Duodenal mucosa (tissue), 2 donors: ENCODE results near the gene FGF18.
"Not testable (repeated sequence)": the region's sequence is repeated elsewhere in the genome, so short reads cannot be mapped to it uniquely, and the experiment has no call there.

Source experiments
- H3K27ac ChIP-seq: one replicate; pipeline ENCODE4 v1.7.0; 2013; ENCODE audit warnings: low read depth, low read length
- H3K27me3 ChIP-seq, 2 donors: one replicate each; pipeline ENCODE4 v1.7.0; 2013; ENCODE audit warnings: low read length in 2 of 2, control low read depth in 1 of 2; ENCODE audit not compliant: insufficient read depth in 2 of 2, control insufficient read depth in 1 of 2
- H3K36me3 ChIP-seq, 2 donors: one replicate each; pipeline ENCODE4 v1.7.0; 2013; ENCODE audit warnings: low read length in 2 of 2, control low read depth in 1 of 2; ENCODE audit not compliant: insufficient read depth in 2 of 2, control insufficient read depth in 1 of 2
- H3K4me1 ChIP-seq, 2 donors: one replicate each; pipeline ENCODE4 v1.7.0; 2013; ENCODE audit warnings: low read length in 2 of 2, control low read depth in 1 of 2; ENCODE audit not compliant: insufficient read depth in 2 of 2, control insufficient read depth in 1 of 2
- H3K4me3 ChIP-seq, 2 donors: one replicate each; pipeline ENCODE4 v1.7.0; 2013; ENCODE audit warnings: low read length in 2 of 2, low read depth in 1 of 2
- H3K9ac ChIP-seq, 2 donors: one replicate each; pipeline ENCODE4 v1.7.0; 2013; ENCODE audit warnings: low read length in 2 of 2, low read depth in 1 of 2
- H3K9me3 ChIP-seq, 2 donors: one replicate each; pipeline ENCODE4 v1.7.0; 2013; ENCODE audit warnings: low read length in 2 of 2, control low read depth in 1 of 2; ENCODE audit not compliant: control insufficient read depth in 1 of 2

FGF18 gene

DNA sequence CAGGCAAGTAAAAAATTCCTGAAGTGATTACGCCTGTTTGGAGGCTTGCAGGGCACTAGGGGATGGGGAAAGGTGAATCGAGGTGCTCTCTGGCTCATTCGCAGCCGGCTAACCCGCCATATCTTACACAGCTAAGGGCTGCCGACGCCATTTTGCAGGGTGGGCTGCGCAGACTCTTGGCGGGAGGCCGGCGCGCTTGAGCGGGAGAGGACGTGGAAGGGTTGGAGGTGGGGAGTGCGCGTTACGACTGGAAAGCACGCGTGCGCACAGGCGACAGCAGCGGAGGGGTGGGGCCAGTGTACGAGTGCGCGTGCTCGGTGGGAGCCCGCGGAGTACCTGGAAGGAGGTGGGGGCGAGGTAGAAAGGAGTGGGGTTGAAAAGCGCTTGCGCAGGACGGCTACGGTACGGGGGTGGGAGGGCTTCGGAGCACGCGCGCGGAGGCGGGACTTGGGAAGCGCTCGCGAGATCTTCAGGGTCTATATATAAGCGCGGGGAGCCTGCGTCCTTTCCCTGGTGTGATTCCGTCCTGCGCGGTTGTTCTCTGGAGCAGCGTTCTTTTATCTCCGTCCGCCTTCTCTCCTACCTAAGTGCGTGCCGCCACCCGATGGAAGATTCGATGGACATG lies 32.0 kb upstream of the FGF18 start, which contains the start of gene NPM1:
Gene NPM1 (plus strand): TSS at position 505 of the 625 bp plus-strand sequence. CDS start 100 bp downstream, at position 605.
- Histone ChIP-seq H3K4me1 (peaks cover 26 to 30% of the 10 kb centered on the region in 2 donors), H3K4me3 (peak within 1 kb of the TSS; percentile 98), H3K9ac (peak within 1 kb of the TSS; percentile 87 to 98), H3K36me3 (peaks cover 0 to 21% of the 10 kb centered on the region in 2 donors), H3K27ac (peak within 1 kb of the TSS; percentile 80), H3K9me3 (no peaks in the 10 kb centered on the region), H3K27me3 (no peaks in the 10 kb centered on the region)

DNA sequence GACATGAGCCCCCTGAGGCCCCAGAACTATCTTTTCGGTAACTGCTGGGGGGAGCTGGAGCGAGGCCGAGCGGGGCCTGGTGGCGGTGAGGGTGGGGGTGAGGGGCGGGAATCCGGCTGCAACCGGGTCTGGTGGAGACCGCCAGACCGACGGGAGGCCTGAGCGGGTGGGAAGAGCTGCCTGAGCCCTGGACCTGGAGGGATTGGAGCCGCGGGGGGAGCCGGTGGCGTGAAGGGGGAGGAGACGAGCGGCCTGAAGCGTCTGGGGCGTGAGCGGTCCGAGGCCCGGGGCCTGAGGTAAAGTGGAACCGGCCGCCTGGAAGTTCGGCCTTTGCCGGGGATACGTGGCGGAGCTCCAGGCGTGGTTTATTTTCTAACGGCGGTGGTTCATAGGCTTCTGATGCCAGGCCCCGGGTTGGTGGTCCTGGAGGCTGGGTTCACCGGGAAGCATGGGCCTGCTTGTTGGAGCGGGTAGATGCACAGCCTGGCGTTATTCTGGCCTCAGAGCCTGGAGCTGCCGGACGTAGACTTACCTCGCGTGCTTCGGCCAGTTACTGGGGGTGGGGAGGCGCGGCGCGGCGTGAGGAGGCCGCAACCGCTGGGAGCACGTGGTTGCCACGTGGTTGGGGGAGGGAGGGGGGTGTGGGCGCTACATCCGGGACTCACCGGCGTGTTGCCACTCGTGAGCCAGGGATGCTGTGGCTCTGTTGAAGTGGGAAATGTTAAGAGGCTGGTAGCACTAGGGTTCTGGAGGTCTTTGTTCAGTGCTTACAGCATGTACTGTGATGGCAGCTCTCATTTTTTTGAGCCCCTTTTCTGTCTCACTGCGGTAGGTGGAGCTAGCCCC lies 31.3 kb upstream of the FGF18 start:
- H3K36me3 ChIP-seq = peaks cover 6 to 29% of the 10 kb centered on the region in 2 donors
- peak overlapping the region; percentile 77 to 98 for H3K4me3 ChIP-seq
- H3K27ac ChIP-seq = peak overlapping the region; percentile 80
- no peaks in the 10 kb centered on the region for H3K9me3 ChIP-seq
- peaks cover 26 to 30% of the 10 kb centered on the region in 2 donors for H3K4me1 ChIP-seq
- H3K27me3 ChIP-seq = no peaks in the 10 kb centered on the region
- H3K9ac ChIP-seq = peak overlapping the region; percentile 76 to 87

DNA sequence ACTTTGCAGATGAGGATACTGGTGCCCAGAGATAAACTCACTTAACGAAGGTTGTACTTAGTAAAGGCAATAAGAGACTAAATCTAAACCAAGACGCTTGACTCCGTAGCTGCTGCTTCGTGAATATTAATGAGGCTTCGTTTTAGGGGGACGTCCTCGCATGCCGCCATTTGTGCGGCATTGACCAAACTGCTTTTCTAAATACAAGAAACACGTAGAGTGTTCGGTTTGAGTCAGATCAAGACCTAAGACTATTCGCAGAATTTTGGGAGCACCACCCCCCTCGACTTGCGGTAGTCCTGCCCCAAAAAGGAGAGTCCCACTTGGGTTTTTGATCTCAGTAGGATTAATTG lies 30.7 kb upstream of the FGF18 start:
- H3K27me3 ChIP-seq = no peaks in the 10 kb centered on the region
- H3K9me3 ChIP-seq = no peaks in the 10 kb centered on the region
- H3K4me1 ChIP-seq = peaks cover 26 to 30% of the 10 kb centered on the region in 2 donors
- H3K4me3 ChIP-seq = peak overlapping the region; percentile 77 to 98
- H3K9ac ChIP-seq = peak overlapping the region; percentile 55 to 87
- H3K36me3 ChIP-seq = peaks cover 6 to 35% of the 10 kb centered on the region in 2 donors
- H3K27ac ChIP-seq = no peak overlapping the region

DNA sequence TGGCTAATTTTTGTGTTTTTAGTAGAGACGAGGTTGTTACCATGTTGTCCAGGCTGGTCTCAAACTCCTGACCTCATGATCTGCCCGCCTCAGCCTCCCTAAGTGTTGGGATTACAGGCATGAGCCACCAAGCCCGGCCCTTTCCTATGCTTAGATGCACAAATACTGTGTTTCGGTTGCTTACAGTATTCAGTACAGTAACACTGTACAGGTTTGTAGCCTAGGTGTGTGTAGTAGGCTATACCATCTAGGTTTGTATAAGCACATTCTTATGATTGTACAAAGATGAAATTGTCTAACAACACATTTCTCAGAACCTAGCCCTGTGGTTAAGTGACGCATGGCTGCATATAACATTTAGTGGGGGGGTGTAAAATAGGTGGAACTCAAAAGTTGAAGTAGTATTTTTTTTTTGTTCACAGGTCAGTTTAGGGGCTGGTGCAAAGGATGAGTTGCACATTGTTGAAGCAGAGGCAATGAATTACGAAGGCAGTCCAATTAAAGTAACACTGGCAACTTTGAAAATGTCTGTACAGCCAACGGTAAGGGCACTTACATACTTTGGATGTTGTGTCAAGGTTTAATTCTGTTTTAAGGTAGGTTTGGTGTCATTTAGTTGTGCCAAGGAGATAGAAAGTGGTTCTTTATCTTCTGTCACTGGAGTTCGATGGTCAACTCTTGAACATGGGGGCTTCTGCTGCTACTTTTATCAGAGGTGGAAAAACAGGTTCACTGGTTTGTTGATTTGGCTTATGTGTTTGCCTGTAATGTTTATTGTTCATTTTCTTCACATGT lies 28.4 kb upstream of the FGF18 start:
- H3K36me3 ChIP-seq = peaks cover 15 to 56% of the 10 kb centered on the region in 2 donors
- H3K4me1 ChIP-seq = peaks cover 26 to 30% of the 10 kb centered on the region in 2 donors
- peak overlapping the region in 1 of 2 donors; percentile 30 for H3K4me3 ChIP-seq
- no peaks in the 10 kb centered on the region for H3K27me3 ChIP-seq
- H3K9ac ChIP-seq = peak overlapping the region in 1 of 2 donors; percentile 25
- H3K27ac ChIP-seq = no peak overlapping the region
- no peaks in the 10 kb centered on the region for H3K9me3 ChIP-seq

DNA sequence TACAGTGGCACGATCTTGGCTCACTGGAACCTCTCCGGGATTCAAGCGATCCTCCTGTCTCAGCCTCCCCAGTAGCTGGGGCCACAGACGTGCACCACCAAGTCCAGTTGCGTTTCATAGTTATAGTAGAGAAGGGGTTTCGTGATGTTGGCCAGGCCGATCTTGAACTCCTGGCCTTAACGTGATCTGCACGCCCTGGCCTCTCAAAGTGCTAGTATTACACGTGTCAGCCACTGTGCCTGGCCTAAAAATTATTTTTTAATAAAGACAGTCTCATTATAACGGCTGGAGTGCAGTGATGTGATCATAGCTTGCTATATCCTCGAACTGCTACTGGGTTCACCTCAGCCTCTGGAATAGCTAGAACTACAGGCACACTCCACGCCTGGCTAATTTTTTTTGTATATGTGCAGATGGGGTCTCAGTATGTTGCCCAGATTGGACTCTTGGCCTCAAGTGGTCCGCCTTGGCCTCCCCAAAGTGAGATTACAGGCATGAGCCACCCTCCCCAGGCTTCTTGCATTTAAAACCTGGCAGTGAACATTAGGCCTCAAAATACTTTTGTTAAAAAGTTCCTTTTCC lies 27.4 kb upstream of the FGF18 start:
- no peak overlapping the region for H3K4me3 ChIP-seq
- no peaks in the 10 kb centered on the region for H3K9me3 ChIP-seq
- H3K27me3 ChIP-seq = no peaks in the 10 kb centered on the region
- no peak overlapping the region for H3K27ac ChIP-seq
- H3K36me3 ChIP-seq = peaks cover 15 to 66% of the 10 kb centered on the region in 2 donors
- peaks cover 25 to 26% of the 10 kb centered on the region in 2 donors for H3K4me1 ChIP-seq
- H3K9ac ChIP-seq = no peak overlapping the region

DNA sequence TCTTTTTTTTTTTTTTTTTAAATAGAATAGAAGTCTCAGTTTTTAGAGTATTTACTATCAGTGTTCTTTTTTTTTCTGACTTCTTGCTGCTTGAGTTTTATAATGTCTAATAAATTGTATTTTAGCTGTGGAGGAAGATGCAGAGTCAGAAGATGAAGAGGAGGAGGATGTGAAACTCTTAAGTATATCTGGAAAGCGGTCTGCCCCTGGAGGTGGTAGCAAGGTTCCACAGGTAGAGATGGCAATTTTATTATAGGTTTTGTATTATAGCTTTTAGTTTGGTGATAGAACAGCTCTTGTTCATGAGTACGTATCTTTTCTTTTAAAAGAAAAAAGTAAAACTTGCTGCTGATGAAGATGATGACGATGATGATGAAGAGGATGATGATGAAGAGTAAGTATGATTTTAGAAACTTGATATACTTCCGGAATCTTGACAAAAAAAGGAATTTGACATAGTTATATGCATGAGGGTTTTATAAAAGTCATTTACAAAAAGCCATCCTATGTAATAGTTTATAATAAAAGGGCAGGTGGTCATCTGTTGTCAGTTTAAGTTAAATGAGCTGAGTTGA lies 26.8 kb upstream of the FGF18 start:
- H3K27ac ChIP-seq = no peak overlapping the region
- H3K36me3 ChIP-seq = peaks cover 15 to 69% of the 10 kb centered on the region in 2 donors
- H3K27me3 ChIP-seq = no peaks in the 10 kb centered on the region
- H3K4me1 ChIP-seq = peaks cover 25 to 26% of the 10 kb centered on the region in 2 donors
- no peak overlapping the region for H3K4me3 ChIP-seq
- H3K9ac ChIP-seq = no peak overlapping the region
- H3K9me3 ChIP-seq = no peaks in the 10 kb centered on the region

DNA sequence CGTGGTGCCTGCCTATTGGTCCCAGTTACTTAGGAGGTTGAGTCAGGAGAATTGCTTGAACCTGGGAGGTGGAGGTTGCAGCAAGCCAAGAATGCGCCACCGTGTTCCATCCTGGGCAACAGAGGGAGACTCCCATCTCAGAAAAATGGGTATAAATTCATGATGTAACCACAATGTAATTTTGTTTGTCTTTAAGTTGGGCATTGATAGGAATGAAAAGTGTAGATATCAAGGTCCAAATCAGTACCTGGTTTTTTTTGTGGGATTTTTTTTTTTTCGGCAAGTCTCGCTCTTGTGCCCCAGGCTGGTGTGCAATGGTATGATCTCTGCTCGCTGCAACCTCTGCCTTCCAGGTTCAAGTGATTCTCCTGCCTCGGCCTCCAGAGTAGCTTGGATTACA lies 24.4 kb upstream of the FGF18 start:
- Histone ChIP-seq H3K9ac (no peak overlapping the region), H3K36me3 (peaks cover 17 to 90% of the 10 kb centered on the region in 2 donors), H3K4me1 (peaks cover 9 to 13% of the 10 kb centered on the region in 2 donors), H3K27me3 (no peaks in the 10 kb centered on the region), H3K4me3 (no peak overlapping the region), H3K9me3 (no peaks in the 10 kb centered on the region), H3K27ac (no peak overlapping the region)

DNA sequence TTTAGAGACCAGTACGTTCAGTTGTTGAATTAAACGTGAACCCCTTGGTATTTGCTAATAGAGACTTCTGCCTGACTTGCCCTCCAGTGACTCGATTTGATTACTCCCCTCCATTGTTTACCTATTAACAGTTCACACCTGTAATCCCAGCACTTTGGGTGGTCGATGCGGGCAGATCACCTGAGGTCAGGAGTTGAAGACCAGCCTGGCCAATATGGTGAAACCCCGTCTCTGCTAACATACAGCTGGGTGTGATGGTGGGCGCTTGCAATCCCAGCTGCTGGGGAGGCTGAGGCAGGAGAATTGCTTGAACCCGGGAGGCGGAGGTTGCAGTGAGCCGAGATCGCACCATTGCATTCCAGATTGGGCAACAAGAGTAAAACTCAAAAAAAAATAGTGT lies 22.9 kb upstream of the FGF18 start:
- not testable (repeated sequence) for H3K9ac ChIP-seq, H3K4me1 ChIP-seq, H3K27ac ChIP-seq, H3K27me3 ChIP-seq, H3K4me3 ChIP-seq, H3K9me3 ChIP-seq
- peaks cover 32 to 93% of the 10 kb centered on the region in 2 donors for H3K36me3 ChIP-seq

DNA sequence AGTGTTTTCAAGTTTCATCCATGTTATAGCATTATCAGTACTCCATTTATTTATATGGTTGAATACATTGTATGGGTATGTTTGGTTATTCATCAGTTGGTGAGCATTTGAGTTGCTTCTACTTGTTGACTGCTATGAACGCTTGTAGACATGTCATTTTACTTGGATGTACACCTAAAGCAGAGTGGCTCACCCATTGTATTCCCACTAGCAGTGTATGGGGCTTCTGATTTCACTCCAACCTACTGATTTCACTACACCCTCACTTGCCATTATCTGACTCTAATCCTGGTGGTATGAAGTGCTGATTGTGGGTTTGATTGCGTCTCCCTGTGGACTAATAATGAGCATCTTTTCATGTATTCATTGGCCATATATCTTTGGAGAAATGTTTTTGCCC lies 22.3 kb upstream of the FGF18 start:
- peaks cover 34 to 90% of the 10 kb centered on the region in 2 donors for H3K36me3 ChIP-seq
- no peaks in the 10 kb centered on the region for H3K4me1 ChIP-seq
- no peak overlapping the region for H3K27ac ChIP-seq
- no peak overlapping the region for H3K4me3 ChIP-seq
- no peaks in the 10 kb centered on the region for H3K27me3 ChIP-seq
- no peak overlapping the region for H3K9ac ChIP-seq
- H3K9me3 ChIP-seq = no peaks in the 10 kb centered on the region
